Measurements from ENCODE around the gene ENPEP. TPM values are rescaled to one million over a fixed set of nuclear protein-coding genes. Genes with fewer than 3 reads are reported as not detected.

ENPEP gene
- total RNA-seq, 1 experiment from 2014 or later, result not detected

DNA sequence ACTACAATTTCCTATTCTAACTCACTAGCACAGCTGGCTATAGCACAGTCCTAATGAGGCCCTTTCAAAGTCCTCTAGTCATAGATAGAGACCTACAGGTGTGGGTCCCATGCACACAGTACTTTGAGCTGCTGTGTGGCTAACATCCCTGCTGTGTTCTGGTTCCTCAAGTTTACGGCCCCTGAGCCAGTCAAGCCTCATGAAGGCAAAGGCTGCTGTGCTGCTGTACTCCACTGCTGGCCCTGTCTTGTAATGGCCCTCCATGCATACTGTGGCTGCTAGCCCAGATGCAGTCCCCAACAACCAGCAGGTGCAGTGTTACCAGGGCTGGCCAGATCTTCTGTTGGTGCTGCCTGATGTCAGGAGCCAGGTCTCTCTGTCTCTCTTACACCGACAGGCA lies 23.4 kb upstream of the ENPEP start:
- Histone ChIP-seq H3K4me1 (ENCODE audit: insufficient read depth, low read length) (no peaks in the 10 kb centered on the region), H3K79me2 (ENCODE audit: low read length) (no peaks in the 10 kb centered on the region), H3K4me2 (ENCODE audit: low read length) (no peak overlapping the region), H3K27me3 (ENCODE audit: low read length) (no peaks in the 10 kb centered on the region; the same call in 1 of the 2 replicates), H4K20me1 (ENCODE audit: low read length) (no peaks in the 10 kb centered on the region), H3K9ac (ENCODE audit: low read length) (no peak overlapping the region), H3K4me3 (ENCODE audit: low read length) (no peak overlapping the region), H3K9me3 (ENCODE audit: low read length) (no peaks in the 10 kb centered on the region), H3F3A (ENCODE audit: low read length, unreplicated experiment) (no peaks in the 10 kb centered on the region), H3K9me2 (replicated peaks; ENCODE audit: low read length) (no peaks in the 10 kb centered on the region), H2AFZ (ENCODE audit: low read length) (no peak overlapping the region), H3K36me3 (ENCODE audit: low read depth, low read length) (no peaks in the 10 kb centered on the region), H3K27ac (ENCODE audit: low read length) (no peak overlapping the region)
- ATAC-seq, result no peak
- CTCF ChIA-PET, result no interaction called here
- POLR2A ChIA-PET (ENCODE audit: unreplicated experiment), result no interaction called here
- DNase-seq, result no peak
- intact Hi-C loops (cut with micrococcal nuclease), result no loop called here
- no TSS peak for BruUV-seq (replicated peaks)
- TF ChIP-seq EZH2 (IDR thresholded peaks at IDR 0.05; ENCODE audit: low read length, unreplicated experiment), result no peak
- TF ChIP-seq CTCF (conservative IDR thresholded peaks at IDR 0.05; ENCODE audit: low read depth, low read length), result no peak
- TF ChIP-seq EZH2phosphoT487 (IDR thresholded peaks at IDR 0.05; ENCODE audit: borderline replicate concordance, low read length), result no peak

GRCh38 chr4:110454441-110454840 lies 21.5 kb upstream of the ENPEP start:
- H3K9me2 ChIP-seq (replicated peaks; ENCODE audit: low read length), result no peaks in the 10 kb centered on the region
- H3K36me3 ChIP-seq (ENCODE audit: low read depth, low read length), result no peaks in the 10 kb centered on the region
- ChIA-PET CTCF (no interaction called here), POLR2A (ENCODE audit: unreplicated experiment) (no interaction called here)
- no TSS peak for BruUV-seq (replicated peaks)
- no peaks in the 10 kb centered on the region for H3K79me2 ChIP-seq (ENCODE audit: low read length)
- no peaks in the 10 kb centered on the region for H3K4me1 ChIP-seq (ENCODE audit: insufficient read depth, low read length)
- no peak for DNase-seq
- intact Hi-C loops (cut with micrococcal nuclease), result no loop called here
- H3F3A ChIP-seq (ENCODE audit: low read length, unreplicated experiment), result no peaks in the 10 kb centered on the region
- no peaks in the 10 kb centered on the region for H4K20me1 ChIP-seq (ENCODE audit: low read length)
- no peak overlapping the region for H3K4me3 ChIP-seq (ENCODE audit: low read length)
- no peak for ATAC-seq
- no peak for TF ChIP-seq EZH2 (IDR thresholded peaks at IDR 0.05; ENCODE audit: low read length, unreplicated experiment)
- TF ChIP-seq EZH2phosphoT487 (IDR thresholded peaks at IDR 0.05; ENCODE audit: borderline replicate concordance, low read length), result no peak
- no peak for TF ChIP-seq CTCF (conservative IDR thresholded peaks at IDR 0.05; ENCODE audit: low read depth, low read length)
- H3K4me2 ChIP-seq (ENCODE audit: low read length), result no peak overlapping the region
- H3K27me3 ChIP-seq (ENCODE audit: low read length), result peaks cover 9% of the 10 kb centered on the region
- H3K27ac ChIP-seq (ENCODE audit: low read length), result no peak overlapping the region
- no peak overlapping the region for H3K9ac ChIP-seq (ENCODE audit: low read length)
- no peaks in the 10 kb centered on the region for H3K9me3 ChIP-seq (ENCODE audit: low read length)
- H2AFZ ChIP-seq (ENCODE audit: low read length), result no peak overlapping the region

GRCh38 chr4:110458494-110459266 lies 17.3 kb upstream of the ENPEP start:
- H3K4me1 ChIP-seq (ENCODE audit: insufficient read depth, low read length), result no peaks in the 10 kb centered on the region
- CTCF ChIA-PET, result no interaction called here
- H3K36me3 ChIP-seq (ENCODE audit: low read depth, low read length), result no peaks in the 10 kb centered on the region
- POLR2A ChIA-PET (ENCODE audit: unreplicated experiment), result no interaction called here
- peaks cover 12% of the 10 kb centered on the region for H3K27me3 ChIP-seq (ENCODE audit: low read length)
- intact Hi-C loops (cut with micrococcal nuclease), result no loop called here
- no peak for DNase-seq
- TF ChIP-seq EZH2 (IDR thresholded peaks at IDR 0.05; ENCODE audit: low read length, unreplicated experiment) (no peak), EZH2phosphoT487 (IDR thresholded peaks at IDR 0.05; ENCODE audit: borderline replicate concordance, low read length) (no peak), CTCF (conservative IDR thresholded peaks at IDR 0.05; ENCODE audit: low read depth, low read length) (no peak)
- H3K9me3 ChIP-seq (ENCODE audit: low read length), result no peaks in the 10 kb centered on the region
- no peak overlapping the region for H3K4me3 ChIP-seq (ENCODE audit: low read length)
- H3K79me2 ChIP-seq (ENCODE audit: low read length), result no peaks in the 10 kb centered on the region
- H3K27ac ChIP-seq (ENCODE audit: low read length), result no peak overlapping the region
- no TSS peak for BruUV-seq (replicated peaks)
- H3F3A ChIP-seq (ENCODE audit: low read length, unreplicated experiment), result no peaks in the 10 kb centered on the region
- H3K9me2 ChIP-seq (replicated peaks; ENCODE audit: low read length), result no peaks in the 10 kb centered on the region
- H3K4me2 ChIP-seq (ENCODE audit: low read length), result no peak overlapping the region
- no peak overlapping the region for H3K9ac ChIP-seq (ENCODE audit: low read length)
- ATAC-seq, result no peak
- H2AFZ ChIP-seq (ENCODE audit: low read length), result no peak overlapping the region
- H4K20me1 ChIP-seq (ENCODE audit: low read length), result no peaks in the 10 kb centered on the region

All from PC-3 (cell line).